ENCODE data around the gene PPARA. TPM values are rescaled to one million over a fixed set of nuclear protein-coding genes. Genes with fewer than 3 reads are reported as not detected.
A peak's percentile ranks its signal among the peaks of the same experiment; 100 is the strongest.

The PPARA gene
- total and polyA plus RNA-seq, 2 of the 4 experiments (the other 2 are of a cell fraction) = 3.1 to 7.0 TPM

DNA sequence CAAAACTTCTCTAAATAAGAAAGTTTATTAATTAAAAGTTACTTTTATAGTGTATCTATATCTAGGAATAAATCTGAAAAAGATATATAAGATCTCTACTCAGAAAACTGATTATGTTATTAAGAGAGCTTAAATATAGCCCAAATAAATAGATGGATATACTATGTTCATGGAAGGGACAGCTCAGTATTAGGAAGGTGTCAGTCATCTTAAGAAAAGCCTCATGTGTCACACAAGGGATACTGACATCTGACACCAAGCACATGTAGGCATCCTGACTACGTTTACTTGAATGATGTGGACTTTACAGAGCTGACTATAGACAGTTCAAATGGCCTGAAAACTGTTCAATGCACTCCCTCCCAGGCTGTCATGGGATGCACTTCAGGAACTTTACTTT is 19.3 kb downstream of the PPARA start:
- no TSS peak for BruUV-seq (replicated peaks)
- no peaks in the 10 kb centered on the region for H3K27me3 ChIP-seq (ENCODE audit: control insufficient read depth, insufficient read depth, low read length)
- peaks cover 12% of the 10 kb centered on the region for H3K9me1 ChIP-seq (ENCODE audit: insufficient read depth, low read length)
- no peak overlapping the region for H2BK15ac ChIP-seq (ENCODE audit: low read depth, low read length)
- H3K4me2 ChIP-seq (ENCODE audit: low read depth, low read length) = no peak overlapping the region
- no CpG with 5 or more reads among the region's 1 CpG for WGBS, 2 experiments (ENCODE audit: extremely low coverage in 2 of 2, insufficient read length in 1 of 2)
- H3K9ac ChIP-seq (ENCODE audit: low read depth, low read length) = no peak overlapping the region
- no peak overlapping the region for H2AFZ ChIP-seq (replicated peaks; ENCODE audit: low read length, poor library complexity)
- H2AK5ac ChIP-seq (ENCODE audit: low read depth, low read length) = no peak overlapping the region
- no peak overlapping the region for H3K23ac ChIP-seq (ENCODE audit: low read depth, low read length)
- peaks cover 9% of the 10 kb centered on the region for H3K4me1 ChIP-seq (ENCODE audit: control insufficient read depth, insufficient read depth, low read length)
- no peak overlapping the region for H4K91ac ChIP-seq (ENCODE audit: insufficient read depth, low read depth, low read length)
- H2BK120ac ChIP-seq (ENCODE audit: low read depth, low read length) = no peak overlapping the region
- no peak overlapping the region for H4K8ac ChIP-seq (ENCODE audit: low read depth in 2 of 2, low read length in 2 of 2)
- intact Hi-C loops (cut with micrococcal nuclease) = no loop called here
- no peak overlapping the region for H3K4ac ChIP-seq (ENCODE audit: low read depth, low read length)
- H3K56ac ChIP-seq (ENCODE audit: extremely low read depth, insufficient read depth, low read length) = no peak overlapping the region
- no peak overlapping the region for H3K4me3 ChIP-seq (ENCODE audit: insufficient read depth, low read depth, low read length)
- H2AK9ac ChIP-seq (replicated peaks; ENCODE audit: low read depth, low read length, poor library complexity) = no peak overlapping the region
- no peak for DNase-seq
- no peak for ATAC-seq (ENCODE audit: low read depth)
- no peak overlapping the region for H2BK5ac ChIP-seq (ENCODE audit: low read depth, low read length, poor library complexity, severe bottlenecking)
- peaks cover 4% of the 10 kb centered on the region for H3K9me3 ChIP-seq (ENCODE audit: control insufficient read depth, insufficient read depth, low read length)
- H4K20me1 ChIP-seq (ENCODE audit: insufficient read depth, low read length) = peaks cover 4% of the 10 kb centered on the region; the same call in 1 of the 2 replicates
- in situ Hi-C loops (cut with MboI; ENCODE audit: low sequenced_read_pairs) = no loop called here
- CTCF ChIA-PET = no interaction called here
- peaks cover 3 to 32% of the 10 kb centered on the region in 2 experiments; a peak in 3 of 4 replicates for H3K79me1 ChIP-seq (ENCODE audit: low read depth in 1 of 2, low read length in 2 of 2)
- no peak overlapping the region for H4K5ac ChIP-seq (ENCODE audit: low read depth, low read length)
- no peak for TF ChIP-seq CEBPB (IDR thresholded peaks at IDR 0.05; ENCODE audit: low read depth, low read length)
- TF ChIP-seq, protein P1, sequence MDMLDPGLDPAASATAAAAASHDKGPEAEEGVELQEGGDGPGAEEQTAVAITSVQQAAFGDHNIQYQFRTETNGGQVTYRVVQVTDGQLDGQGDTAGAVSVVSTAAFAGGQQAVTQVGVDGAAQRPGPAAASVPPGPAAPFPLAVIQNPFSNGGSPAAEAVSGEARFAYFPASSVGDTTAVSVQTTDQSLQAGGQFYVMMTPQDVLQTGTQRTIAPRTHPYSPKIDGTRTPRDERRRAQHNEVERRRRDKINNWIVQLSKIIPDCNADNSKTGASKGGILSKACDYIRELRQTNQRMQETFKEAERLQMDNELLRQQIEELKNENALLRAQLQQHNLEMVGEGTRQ (IDR thresholded peaks at IDR 0.05; ENCODE audit: low read depth, low read length) = no peak
- no peak for TF ChIP-seq MAFK (IDR thresholded peaks at IDR 0.05; ENCODE audit: low read depth, low read length)
- no peak for TF ChIP-seq RAD21 (IDR thresholded peaks at IDR 0.05; ENCODE audit: low read length)
- no peak for TF ChIP-seq FOS (IDR thresholded peaks at IDR 0.05; ENCODE audit: low read depth, low read length)
- TF ChIP-seq CHD1 (IDR thresholded peaks at IDR 0.05; ENCODE audit: low read depth, low read length) = no peak
- TF ChIP-seq MXI1 (IDR thresholded peaks at IDR 0.05; ENCODE audit: borderline replicate concordance, low read depth, low read length) = no peak
- no peak for TF ChIP-seq BHLHE40 (IDR thresholded peaks at IDR 0.05; ENCODE audit: low read depth, low read length)
- no peak for TF ChIP-seq POLR2A (IDR thresholded peaks at IDR 0.05; ENCODE audit: low read depth, low read length)
- TF ChIP-seq, protein P2, sequence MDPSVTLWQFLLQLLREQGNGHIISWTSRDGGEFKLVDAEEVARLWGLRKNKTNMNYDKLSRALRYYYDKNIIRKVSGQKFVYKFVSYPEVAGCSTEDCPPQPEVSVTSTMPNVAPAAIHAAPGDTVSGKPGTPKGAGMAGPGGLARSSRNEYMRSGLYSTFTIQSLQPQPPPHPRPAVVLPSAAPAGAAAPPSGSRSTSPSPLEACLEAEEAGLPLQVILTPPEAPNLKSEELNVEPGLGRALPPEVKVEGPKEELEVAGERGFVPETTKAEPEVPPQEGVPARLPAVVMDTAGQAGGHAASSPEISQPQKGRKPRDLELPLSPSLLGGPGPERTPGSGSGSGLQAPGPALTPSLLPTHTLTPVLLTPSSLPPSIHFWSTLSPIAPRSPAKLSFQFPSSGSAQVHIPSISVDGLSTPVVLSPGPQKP (IDR thresholded peaks at IDR 0.05; ENCODE audit: borderline replicate concordance, low read depth, low read length) = no peak
- no peak for TF ChIP-seq SMC3 (IDR thresholded peaks at IDR 0.05; ENCODE audit: low read depth, low read length)
- TF ChIP-seq MAZ (IDR thresholded peaks at IDR 0.05; ENCODE audit: borderline replicate concordance, low read depth, low read length) = no peak
- no peak overlapping the region for H2BK20ac ChIP-seq (ENCODE audit: low read depth, low read length)
- POLR2A ChIA-PET (ENCODE audit: unreplicated experiment) = no interaction called here
- no peaks in the 10 kb centered on the region for H3K36me3 ChIP-seq (ENCODE audit: control insufficient read depth, insufficient read depth, low read length)
- H3K14ac ChIP-seq (replicated peaks; ENCODE audit: low read depth, low read length) = 0 out of 2 replicates have a peak overlapping the region, but pooled peaks have one; percentile 5
- dilution Hi-C loops (cut with HindIII; ENCODE audit: low sequenced_read_pairs, unreplicated experiment) = no loop called here
- no peak overlapping the region for H3K18ac ChIP-seq (ENCODE audit: low read depth, low read length)
- no peak overlapping the region for H3K27ac ChIP-seq (ENCODE audit: insufficient read depth, low read length)

Measured in IMR-90 (cell line).